T-helper 2 cell (primary cell): ENCODE measurements around the gene UBE4B.
"Not testable (repeated sequence)": the region's sequence is repeated elsewhere in the genome, so short reads cannot be mapped to it uniquely, and the experiment has no call there.

ENCODE experiments used
- DNase-seq, 5 experiments: peaks; one replicate each; pipeline versions ENCODE4 v3.0.0 to v3.0.0-alpha.2; 2012 to 2022

UBE4B gene

GRCh38 chr1:10042746-10043145, 10.0 kb downstream of the UBE4B start:
- DNase-seq, result no peak

- DNase-seq, result no peak
Measured at GRCh38 chr1:10045480-10046355, 13.0 kb downstream of the UBE4B start.

- no peak for DNase-seq
Measured at GRCh38 chr1:10046356-10047085, 13.8 kb downstream of the UBE4B start.

GRCh38 chr1:10048601-10049000, 15.8 kb downstream of the UBE4B start:
- DNase-seq, result no peak

- DNase-seq, result no peak
Measured at GRCh38 chr1:10050611-10051010, 17.9 kb downstream of the UBE4B start.

GRCh38 chr1:10051656-10052055, 18.9 kb downstream of the UBE4B start:
- no peak for DNase-seq

GRCh38 chr1:10052347-10052746, 19.6 kb downstream of the UBE4B start:
- no peak for DNase-seq

- no peak for DNase-seq
Measured at GRCh38 chr1:10054465-10054864, 21.7 kb downstream of the UBE4B start.

GRCh38 chr1:10056599-10056987, 23.8 kb downstream of the UBE4B start:
- DNase-seq, result no peak

GRCh38 chr1:10057343-10057742, 24.6 kb downstream of the UBE4B start:
- DNase-seq, result no peak

GRCh38 chr1:10057796-10058195, 25.0 kb downstream of the UBE4B start:
- no peak for DNase-seq

- no peak for DNase-seq
Measured at GRCh38 chr1:10059342-10059718, 26.6 kb downstream of the UBE4B start.

GRCh38 chr1:10060311-10061100, 27.7 kb downstream of the UBE4B start:
- DNase-seq, result no peak

GRCh38 chr1:10061276-10061675, 28.5 kb downstream of the UBE4B start:
- DNase-seq, result no peak

- DNase-seq, result no peak
Measured at GRCh38 chr1:10063878-10064277, 31.1 kb downstream of the UBE4B start.

GRCh38 chr1:10064416-10065343, 31.9 kb downstream of the UBE4B start:
- DNase-seq, result peak in 1 of 5 experiments; percentile 10

GRCh38 chr1:10065344-10065685, 32.6 kb downstream of the UBE4B start:
- DNase-seq, result no peak

- no peak for DNase-seq
Measured at GRCh38 chr1:10065760-10066159, 33.0 kb downstream of the UBE4B start.

GRCh38 chr1:10068605-10069294, 36.0 kb downstream of the UBE4B start:
- DNase-seq, result no peak

GRCh38 chr1:10070206-10070605, 37.4 kb downstream of the UBE4B start:
- DNase-seq, result no peak

GRCh38 chr1:10071640-10072039, 38.9 kb downstream of the UBE4B start:
- no peak for DNase-seq

GRCh38 chr1:10073371-10073770, 40.6 kb downstream of the UBE4B start:
- DNase-seq, result not testable (repeated sequence)
